ENCODE results near the gene MAN1A1.

DNA sequence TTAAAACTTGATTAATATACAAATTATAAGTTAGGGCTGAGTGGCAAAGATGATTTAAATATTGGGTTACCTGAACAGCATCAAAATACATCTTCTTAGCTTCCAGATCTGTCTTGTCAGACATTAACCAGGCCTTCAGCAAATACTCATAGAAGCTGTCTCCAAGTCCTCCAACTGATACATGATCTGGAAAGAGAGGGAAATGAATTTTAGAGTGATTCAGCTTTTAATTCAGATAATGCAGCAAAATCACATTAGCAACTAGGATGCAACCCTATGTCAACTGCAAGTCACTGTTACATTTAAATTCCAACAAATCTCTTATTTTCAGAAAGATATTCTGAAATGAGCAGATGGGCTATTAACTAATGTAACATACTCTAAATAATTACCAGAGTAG, 155.9 kb downstream of the MAN1A1 start:
- TF ChIP-seq ZNF670 (tag by site-specific recombination; IDR thresholded peaks at IDR 0.05; ENCODE audit: low read depth) (no peak), CTCF (tag by site-specific recombination; IDR thresholded peaks at IDR 0.05) (no peak), ZNF114 (tag by site-specific recombination; IDR thresholded peaks at IDR 0.05) (no peak), ZSCAN23 (tag by site-specific recombination; IDR thresholded peaks at IDR 0.05) (no peak), ZNF274 (IDR thresholded peaks at IDR 0.05; ENCODE audit: low read length) (no peak), ZNF274 (tag by site-specific recombination; IDR thresholded peaks at IDR 0.05; ENCODE audit: borderline replicate concordance) (no peak), ZNF24 (tag by site-specific recombination; IDR thresholded peaks at IDR 0.05) (no peak), SP7 (tag by site-specific recombination; IDR thresholded peaks at IDR 0.05) (no peak), BCL6B (tag by site-specific recombination; IDR thresholded peaks at IDR 0.05) (no peak), FEZF1 (tag by site-specific recombination; IDR thresholded peaks at IDR 0.05) (no peak), REST (tag by site-specific recombination; IDR thresholded peaks at IDR 0.05) (no peak), ZNF529 (tag by site-specific recombination; IDR thresholded peaks at IDR 0.05; ENCODE audit: insufficient replicate concordance) (no peak), ZNF514 (tag by site-specific recombination; IDR thresholded peaks at IDR 0.05) (no peak), YY1 (tag by site-specific recombination; IDR thresholded peaks at IDR 0.05) (no peak)
- TF ChIP-seq, protein P1, sequence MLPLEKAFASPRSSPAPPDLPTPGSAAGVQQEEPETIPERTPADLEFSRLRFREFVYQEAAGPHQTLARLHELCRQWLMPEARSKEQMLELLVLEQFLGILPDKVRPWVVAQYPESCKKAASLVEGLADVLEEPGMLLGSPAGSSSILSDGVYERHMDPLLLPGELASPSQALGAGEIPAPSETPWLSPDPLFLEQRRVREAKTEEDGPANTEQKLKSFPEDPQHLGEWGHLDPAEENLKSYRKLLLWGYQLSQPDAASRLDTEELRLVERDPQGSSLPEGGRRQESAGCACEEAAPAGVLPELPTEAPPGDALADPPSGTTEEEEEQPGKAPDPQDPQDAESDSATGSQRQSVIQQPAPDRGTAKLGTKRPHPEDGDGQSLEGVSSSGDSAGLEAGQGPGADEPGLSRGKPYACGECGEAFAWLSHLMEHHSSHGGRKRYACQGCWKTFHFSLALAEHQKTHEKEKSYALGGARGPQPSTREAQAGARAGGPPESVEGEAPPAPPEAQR (tag by site-specific recombination; IDR thresholded peaks at IDR 0.05), result no peak

Measured in HEK293 (cell line).